Transverse colon (tissue), 4 donors: Measurements from ENCODE around the gene ZNF14. TPM values are rescaled to one million over a fixed set of nuclear protein-coding genes. Genes with fewer than 3 reads are reported as not detected.
"Not testable (repeated sequence)": the region's sequence is repeated elsewhere in the genome, so short reads cannot be mapped to it uniquely, and the experiment has no call there.

ENCODE experiments used
- DNase-seq: peaks from one replicate; pipeline ENCODE4 v3.0.0-alpha.2; 2019
- H3K27ac ChIP-seq, 4 donors: fragments of 200-600 bp; sonication (generic); 2 replicates each; pipeline ENCODE4 v1.5.1; 2016 to 2018; ENCODE audit warnings: inconsistent platforms in 4 of 4
- H3K27me3 ChIP-seq: fragments of 200-600 bp; sonication (generic); 2 replicates; pipeline ENCODE4 v1.5.1; 2017; ENCODE audit warnings: inconsistent platforms
- H3K36me3 ChIP-seq, 4 donors: fragments of 200-600 bp; sonication (generic); 2 replicates each; pipeline ENCODE4 v1.5.1; 2017 to 2019; ENCODE audit warnings: inconsistent platforms in 4 of 4
- H3K4me1 ChIP-seq, 4 donors: fragments of 200-600 bp; sonication (generic); 2 replicates each; pipeline ENCODE4 v1.5.1; 2017 to 2020; ENCODE audit warnings: inconsistent platforms in 4 of 4
- H3K4me3 ChIP-seq, 4 donors: fragments of 200-600 bp; sonication (generic); 1 replicate in 1 of 4; 2 replicates in 3 of 4; pipeline versions ENCODE4 v1.5.1 to v1.6.1; 2017 to 2019; ENCODE audit warnings: inconsistent platforms in 4 of 4
- H3K9me3 ChIP-seq, 2 donors: fragments of 200-600 bp; sonication (generic); 2 replicates each; pipeline ENCODE4 v1.5.1; 2017 to 2019; ENCODE audit warnings: inconsistent platforms in 2 of 2
- EP300 ChIP-seq: sonication (generic); formaldehyde crosslinking; IDR thresholded peaks from one replicate; pipeline ENCODE4 v1.6.1; 2017; ENCODE audit warnings: antibody characterized with exemption, low read depth
- POLR2A ChIP-seq: fragments of 450-650 bp; IDR thresholded peaks from one replicate; pipeline ENCODE4 v1.6.1; 2016; ENCODE audit warnings: antibody characterized with exemption, mild to moderate bottlenecking, moderate library complexity
- POLR2AphosphoS5 ChIP-seq, 3 donors: sonication (generic); formaldehyde crosslinking; IDR thresholded peaks; one replicate each; pipeline ENCODE4 v1.6.1; 2016; ENCODE audit warnings: antibody characterized with exemption in 3 of 3
- WGBS, 2 donors: methylation state at CpG; one replicate each; pipeline ENCODE4 v1.1.5; 2018; ENCODE audit warnings: low coverage in 1 of 2; 5-methylcytosine and 5-hydroxymethylcytosine counted together
- in situ Hi-C, 4 donors: fragments of 200-750 bp; cut with MboI; loops; one replicate each; pipeline versions ENCODE4 v1.15.0 to v1.15.1; 2017; ENCODE audit warnings: low sequenced_read_pairs in 3 of 4, low pct_ligation_motif_present in 1 of 4, low pct_unique_long_range_greater_than_20kb in 1 of 4
- intact Hi-C: fragments of 100-400 bp; cut with DNase I; formaldehyde crosslinking; loops from one replicate; pipeline ENCODE4 v1.15.1; 2023; ENCODE audit warnings: low total_unique reads
- total RNA-seq, 4 donors: library from RNA; depleted of rRNA; stranded (reverse); fragments of >200 nt; gene quantifications; one replicate each; pipeline ENCODE4 v1.1.0, GENCODE V29; 2016
- TF ChIP-seq, protein P1 (sequence below), 5 experiments: fragments of 200-600 bp in 3 of 5; fragments of 450-650 bp in 2 of 5; sonication (generic) in 3 of 5; IDR thresholded peaks; 1 replicate in 2 of 5; 2 replicates in 3 of 5; pipeline ENCODE4 v1.5.1; 2016 to 2017; ENCODE audit warnings: antibody characterized with exemption in 5 of 5, inconsistent platforms in 3 of 5, mild to moderate bottlenecking in 2 of 5, moderate library complexity in 1 of 5

The ZNF14 gene
- total RNA-seq, 4 donors from 2014 or later = 0.37 to 10.0 (median 4.6) TPM

DNA sequence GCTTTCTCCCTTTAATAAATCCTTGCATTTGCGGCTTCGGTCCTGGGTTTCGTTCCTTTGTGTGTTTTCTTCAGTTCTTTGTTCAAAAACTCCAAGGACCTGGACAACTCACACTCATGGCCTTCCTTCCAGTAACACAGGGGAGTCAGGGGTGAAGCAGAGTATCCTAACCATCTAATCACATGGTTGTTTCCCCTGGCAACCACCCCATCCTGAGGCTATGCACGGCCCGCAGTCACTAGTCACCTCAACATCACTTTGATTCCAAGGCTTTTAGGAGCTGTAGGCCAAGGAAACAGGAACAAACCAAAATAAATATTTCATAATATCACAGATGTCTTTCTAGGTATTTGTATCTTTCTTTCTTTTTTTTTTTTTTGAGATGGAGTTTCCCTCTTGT is 35.3 kb downstream of the ZNF14 start:
- no peak for DNase-seq

DNA sequence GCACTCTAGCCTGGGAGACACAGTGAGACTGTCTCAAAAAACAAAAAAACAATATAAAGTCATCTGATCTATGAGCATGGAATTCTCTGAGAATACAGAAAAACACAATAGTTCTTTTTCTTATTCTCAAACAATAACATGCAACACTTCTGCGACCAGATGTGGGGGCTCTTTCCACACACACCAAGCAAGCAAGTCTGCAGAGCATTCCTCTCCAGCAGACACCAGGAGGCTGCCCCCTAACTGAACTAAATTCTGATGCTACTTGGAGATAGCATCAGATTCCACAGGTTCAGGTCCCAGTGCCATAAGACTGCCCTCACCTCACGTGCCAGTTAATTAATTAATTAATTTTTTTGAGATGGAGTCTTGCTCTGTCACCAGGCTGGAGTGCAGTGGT is 36.5 kb downstream of the ZNF14 start:
- 75 to 83% methylated on average over 1 to 2 of the region's 2 CpGs for WGBS, 2 donors

More for the DNA sequence above, 35.3 kb downstream of the ZNF14 start:
- TF ChIP-seq, protein P1, sequence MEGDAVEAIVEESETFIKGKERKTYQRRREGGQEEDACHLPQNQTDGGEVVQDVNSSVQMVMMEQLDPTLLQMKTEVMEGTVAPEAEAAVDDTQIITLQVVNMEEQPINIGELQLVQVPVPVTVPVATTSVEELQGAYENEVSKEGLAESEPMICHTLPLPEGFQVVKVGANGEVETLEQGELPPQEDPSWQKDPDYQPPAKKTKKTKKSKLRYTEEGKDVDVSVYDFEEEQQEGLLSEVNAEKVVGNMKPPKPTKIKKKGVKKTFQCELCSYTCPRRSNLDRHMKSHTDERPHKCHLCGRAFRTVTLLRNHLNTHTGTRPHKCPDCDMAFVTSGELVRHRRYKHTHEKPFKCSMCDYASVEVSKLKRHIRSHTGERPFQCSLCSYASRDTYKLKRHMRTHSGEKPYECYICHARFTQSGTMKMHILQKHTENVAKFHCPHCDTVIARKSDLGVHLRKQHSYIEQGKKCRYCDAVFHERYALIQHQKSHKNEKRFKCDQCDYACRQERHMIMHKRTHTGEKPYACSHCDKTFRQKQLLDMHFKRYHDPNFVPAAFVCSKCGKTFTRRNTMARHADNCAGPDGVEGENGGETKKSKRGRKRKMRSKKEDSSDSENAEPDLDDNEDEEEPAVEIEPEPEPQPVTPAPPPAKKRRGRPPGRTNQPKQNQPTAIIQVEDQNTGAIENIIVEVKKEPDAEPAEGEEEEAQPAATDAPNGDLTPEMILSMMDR (IDR thresholded peaks at IDR 0.05) = no peak
- TF ChIP-seq POLR2AphosphoS5 (IDR thresholded peaks at IDR 0.05) (no peak), EP300 (no peak), POLR2A (no peak)
- intact Hi-C loops = no loop called here
- no peaks in the 10 kb centered on the region for H3K27me3 ChIP-seq
- WGBS, 2 donors = 89 to 94% methylated on average over 3 to 5 of the region's 5 CpGs
- H3K4me1 ChIP-seq = no peaks in the 10 kb centered on the region
- no peak overlapping the region for H3K4me3 ChIP-seq
- peaks cover 0 to under 1% (median 0%) of the 10 kb centered on the region in 4 donors for H3K36me3 ChIP-seq
- peaks cover 6 to 22% of the 10 kb centered on the region in 2 donors for H3K9me3 ChIP-seq
- H3K27ac ChIP-seq = no peak overlapping the region
- in situ Hi-C loops = no loop called here

GRCh38 chr19:19691683-19692082 is 41.2 kb downstream of the ZNF14 start:
- no peak for DNase-seq
- H3K27ac ChIP-seq = no peak overlapping the region
- H3K9me3 ChIP-seq = peaks cover 3 to 4% of the 10 kb centered on the region in 2 donors
- no peak for TF ChIP-seq EP300
- TF ChIP-seq POLR2A = no peak
- TF ChIP-seq, protein P1 (IDR thresholded peaks at IDR 0.05) = no peak
- TF ChIP-seq POLR2AphosphoS5 (IDR thresholded peaks at IDR 0.05) = no peak
- no peaks in the 10 kb centered on the region for H3K27me3 ChIP-seq
- 88 to 94% methylated on average over 10 of the region's 10 CpGs for WGBS, 2 donors
- in situ Hi-C loops (no loop called here), intact Hi-C loops (no loop called here)
- no peaks in the 10 kb centered on the region for H3K4me1 ChIP-seq
- no peak overlapping the region for H3K4me3 ChIP-seq
- no peaks in the 10 kb centered on the region for H3K36me3 ChIP-seq

More for the DNA sequence above, 36.5 kb downstream of the ZNF14 start:
- intact Hi-C loops = no loop called here
- Histone ChIP-seq H3K36me3 (no peaks in the 10 kb centered on the region), H3K4me3 (no peak overlapping the region), H3K27ac (no peak overlapping the region), H3K9me3 (peaks cover 0 to 15% of the 10 kb centered on the region in 2 donors), H3K4me1 (no peaks in the 10 kb centered on the region), H3K27me3 (no peaks in the 10 kb centered on the region)
- no peak for TF ChIP-seq POLR2AphosphoS5 (IDR thresholded peaks at IDR 0.05)
- TF ChIP-seq EP300 = no peak
- TF ChIP-seq POLR2A = no peak
- TF ChIP-seq, protein P1 (IDR thresholded peaks at IDR 0.05) = no peak
- in situ Hi-C loops = no loop called here
- no peak for DNase-seq

- H3K9me3 ChIP-seq = peaks cover 15 to 22% of the 10 kb centered on the region in 2 donors
- in situ Hi-C loops, H3K4me1 ChIP-seq, intact Hi-C loops, H3K4me3 ChIP-seq, H3K27ac ChIP-seq, H3K36me3 ChIP-seq, H3K27me3 ChIP-seq, DNase-seq: not testable (repeated sequence)
- WGBS, 2 donors = 97 to 100% methylated on average over 8 to 10 of the region's 10 CpGs
Observed at GRCh38 chr19:19689023-19689422, 43.9 kb downstream of the ZNF14 start.

- in situ Hi-C loops = no loop called here
Observed at GRCh38 chr19:19687090-19687489, 45.8 kb downstream of the ZNF14 start.

More at GRCh38 chr19:19687090-19687489, 45.8 kb downstream of the ZNF14 start:
- Histone ChIP-seq H3K36me3 (peaks cover 0 to 6% (median 0%) of the 10 kb centered on the region in 4 donors), H3K4me1 (no peaks in the 10 kb centered on the region), H3K27ac (no peak overlapping the region), H3K9me3 (peaks cover 18 to 32% of the 10 kb centered on the region in 2 donors), H3K4me3 (no peak overlapping the region), H3K27me3 (no peaks in the 10 kb centered on the region)
- TF ChIP-seq POLR2AphosphoS5 (IDR thresholded peaks at IDR 0.05) (no peak), EP300 (no peak), POLR2A (no peak)
- TF ChIP-seq, protein P1 (IDR thresholded peaks at IDR 0.05) = no peak
- 96 to 97% methylated on average over 3 of the region's 3 CpGs for WGBS, 2 donors
- intact Hi-C loops = no loop called here
- no peak for DNase-seq
